K562 (cell line): ENCODE results near the gene NEDD9. TPM values are rescaled to one million over a fixed set of nuclear protein-coding genes. Genes with fewer than 3 reads are reported as not detected.

ENCODE experiments used
- ATAC-seq: fragments of 200-7000 bp; cut with Tn5 transposase; 3 replicates; pipeline ENCODE4 v1.9.1; 2020; ENCODE audit warnings: moderate library complexity
- BruUV-seq: library from RNA; stranded (reverse); fragments of 400-500 nt; replicated peaks from 2 replicates; lab custom pipeline; 2021; lab: Mats Ljungman, UMichigan
- CTCF ChIA-PET: fragments of 300-600 bp; formaldehyde crosslinking; extraction: SDS; loops from one replicate; lab custom pipeline; 2021; ENCODE audit warnings: low intra/inter-chr PET ratio; lab: Yijun Ruan, JAX
- POLR2A ChIA-PET: fragments of 300-600, 350-650 bp; sonication (Branson Sonifier 250); formaldehyde crosslinking; extraction: SDS; loops from one replicate; lab custom pipeline; 2021; ENCODE audit warnings: antibody characterized with exemption, inconsistent platforms; lab: Yijun Ruan, JAX
- DNase-seq, 4 experiments: peaks; one replicate each; pipeline versions ENCODE4 v3.0.0 to v3.0.0-alpha.2; 2011 to 2018; ENCODE audit warnings: low spot score in 3 of 4, mixed read lengths in 3 of 4; ENCODE audit errors: extremely low read depth in 1 of 4
- FAIRE-seq: peaks from 2 replicates; lab custom pipeline; 2011; peaks lifted over from hg19 to GRCh38; lab: Jason Lieb, UNC
- H2AFZ ChIP-seq: 2 replicates; pipeline ENCODE4 v1.6.0; 2011; ENCODE audit warnings: low read depth, low read length, control low read depth, inconsistent platforms
- H3K27ac ChIP-seq: fragments of 200-600 bp; 3 replicates; pipeline ENCODE4 v1.8.0; 2011; ENCODE audit warnings: low read depth, mild to moderate bottlenecking, control low read depth, inconsistent platforms, low read length, moderate library complexity, mixed read lengths; ENCODE audit errors: extremely low read depth
- H3K27me3 ChIP-seq, 2 experiments: fragments of 300-600 bp in 1 of 2; 2 replicates in 1 of 2; 3 replicates in 1 of 2; pipeline versions ENCODE4 v1.6.0 to v1.8.0; 2011; ENCODE audit warnings: inconsistent platforms in 2 of 2, low read length in 2 of 2, mild to moderate bottlenecking in 1 of 2, mixed read lengths in 1 of 2, moderate library complexity in 1 of 2; ENCODE audit not compliant: control insufficient read depth in 2 of 2, insufficient read depth in 2 of 2
- H3K36me3 ChIP-seq: fragments of 300-600 bp; 3 replicates; pipeline ENCODE4 v1.8.0; 2011; ENCODE audit warnings: mild to moderate bottlenecking, low read length, inconsistent platforms; ENCODE audit not compliant: control insufficient read depth, insufficient read depth
- H3K4me1 ChIP-seq, 2 experiments: fragments of 200-600 bp in 1 of 2; replicated peaks in 1 of 2; 2 replicates in 1 of 2; 3 replicates in 1 of 2; pipeline versions ENCODE4 v1.5.1 to v1.8.0; 2011; ENCODE audit warnings: inconsistent platforms in 2 of 2, low read length in 2 of 2, mild to moderate bottlenecking in 1 of 2, mixed read lengths in 1 of 2, moderate library complexity in 1 of 2; ENCODE audit not compliant: control insufficient read depth in 2 of 2, insufficient read depth in 2 of 2
- H3K4me2 ChIP-seq: 2 replicates; pipeline ENCODE4 v1.6.1; 2011; ENCODE audit warnings: low read length, control low read depth, inconsistent platforms, mixed read lengths; ENCODE audit not compliant: insufficient read depth
- H3K4me3 ChIP-seq: fragments of 200-600 bp; sonication (generic), shearing (Covaris generic); 2 replicates; pipeline ENCODE4 v1.5.1; 2016; ENCODE audit warnings: control low read depth, inconsistent platforms
- H3K79me2 ChIP-seq: fragments of 200-600 bp; 3 replicates; pipeline ENCODE4 v1.8.0; 2011; ENCODE audit warnings: low read length, inconsistent platforms; ENCODE audit not compliant: control insufficient read depth, insufficient read depth
- H3K9ac ChIP-seq, 2 experiments: 2 replicates each; pipeline versions ENCODE4 v1.6.0 to v1.6.1; 2011; ENCODE audit warnings: low read depth in 2 of 2, low read length in 2 of 2, control low read depth in 1 of 2, inconsistent platforms in 1 of 2, mild to moderate bottlenecking in 1 of 2, mixed read lengths in 1 of 2; ENCODE audit not compliant: insufficient read depth in 1 of 2
- H3K9me1 ChIP-seq: one replicate; pipeline ENCODE4 v1.6.0; 2011; ENCODE audit warnings: inconsistent platforms, mild to moderate bottlenecking, low read length, moderate library complexity; ENCODE audit not compliant: control insufficient read depth, insufficient read depth
- H3K9me3 ChIP-seq: replicated peaks from 2 replicates; pipeline ENCODE4 v1.5.1; 2011; ENCODE audit warnings: low read depth, low read length, inconsistent platforms; ENCODE audit not compliant: control insufficient read depth, insufficient read depth
- H4K20me1 ChIP-seq: replicated peaks from 2 replicates; pipeline ENCODE4 v1.6.1; 2011; ENCODE audit warnings: low read length, inconsistent platforms, mixed read lengths; ENCODE audit not compliant: control insufficient read depth, insufficient read depth
- BHLHE40 ChIP-seq: IDR thresholded peaks from 2 replicates; pipeline ENCODE4 v1.6.1; 2011; ENCODE audit warnings: low read length, improper control_type of control experiment
- ESRRA ChIP-seq: fragments of 450-650 bp; IDR thresholded peaks from 2 replicates; pipeline ENCODE4 v1.6.1; 2014; ENCODE audit warnings: low read depth, mild to moderate bottlenecking, moderate library complexity, borderline replicate concordance
- FIP1L1 ChIP-seq: fragments of 200-400 bp; formaldehyde crosslinking; IDR thresholded peaks from 2 replicates; pipeline ENCODE4 v1.6.1; 2018; ENCODE audit warnings: mild to moderate bottlenecking, low read depth, low read length; ENCODE audit not compliant: poor library complexity, severe bottlenecking
- L3MBTL2 ChIP-seq: fragments of 450-650 bp; IDR thresholded peaks from 2 replicates; pipeline ENCODE4 v1.6.1; 2016; ENCODE audit warnings: mild to moderate bottlenecking, moderate library complexity
- PHB ChIP-seq: fragments of 250-450 bp; sonication (Bioruptor Pico); IDR thresholded peaks from 2 replicates; pipeline ENCODE4 v1.5.0; 2021
- PHF20 ChIP-seq: fragments of 450-650 bp; IDR thresholded peaks from 2 replicates; pipeline ENCODE4 v1.6.1; 2018; ENCODE audit not compliant: partially characterized antibody
- RAD21 ChIP-seq, 2 experiments: fragments of 250-450 bp in 1 of 2; fragments of 450-650 bp in 1 of 2; sonication (Bioruptor Pico) in 1 of 2; formaldehyde crosslinking in 1 of 2; IDR thresholded peaks in 1 of 2; conservative IDR thresholded peaks in 1 of 2; 2 replicates each; pipeline versions ENCODE4 v1.4.0 to v1.8.0; 2020 to 2022; ENCODE audit warnings: mild to moderate bottlenecking in 2 of 2, moderate library complexity in 1 of 2
- SNIP1 ChIP-seq: fragments of 450-650 bp; IDR thresholded peaks from 2 replicates; pipeline ENCODE4 v1.7.1; 2017; ENCODE audit warnings: low read depth, mild to moderate bottlenecking
- TBL1XR1 ChIP-seq, 2 experiments: IDR thresholded peaks; 2 replicates each; pipeline ENCODE4 v1.6.1; 2012; ENCODE audit warnings: improper control_type of control experiment in 2 of 2, low read length in 2 of 2, mild to moderate bottlenecking in 1 of 2
- ZNF384 ChIP-seq: IDR thresholded peaks from 2 replicates; pipeline ENCODE4 v1.6.1; 2012; ENCODE audit warnings: low read depth, low read length, improper control_type of control experiment
- ZNF551 ChIP-seq: fragments of 250-450 bp; sonication (Bioruptor Pico); IDR thresholded peaks from 2 replicates; pipeline ENCODE4 v1.5.0; 2021; ENCODE audit warnings: mild to moderate bottlenecking, moderate library complexity
- ZNF586 ChIP-seq: fragments of 450-650 bp; formaldehyde crosslinking; conservative IDR thresholded peaks from 2 replicates; pipeline ENCODE4 v1.4.0; 2020; ENCODE audit warnings: mild to moderate bottlenecking, moderate library complexity
- WGBS: fragments of 100-300 bp; shearing (Covaris generic); methylation state at CpG from one replicate; pipeline ENCODE4 v1.1.6; 2016; ENCODE audit warnings: low coverage, mixed read lengths; ENCODE audit not compliant: insufficient coverage; ENCODE audit errors: missing lambda C conversion rate; 5-methylcytosine and 5-hydroxymethylcytosine counted together
- in situ Hi-C: fragments of 300-500 bp; cut with MboI; formaldehyde crosslinking; loops from 4 replicates; pipeline ENCODE4 v1.15.0; 2018; ENCODE audit warnings: inconsistent platforms, mixed read lengths
- intact Hi-C: fragments of 100-400 bp; cut with micrococcal nuclease; formaldehyde crosslinking; loops from 2 replicates; pipeline ENCODE4 v1.14.2; 2022
- polyA plus RNA-seq, 8 experiments: library from polyadenylated mRNA; depleted of rRNA in 4 of 8; stranded (reverse) in 5 of 8; unstranded in 3 of 8; fragments of >200 nt; fragmentation: Nextera tagmentation in 2 of 8; fragmentation: Illumina TruSeq in 1 of 8; extraction: Ambion mirVana in 2 of 8; extraction: Trizol in 1 of 8; gene quantifications; 2 replicates each; pipeline versions ENCODE4 v1.2.1 to v1.2.3, GENCODE V29; 2011 to 2014; ENCODE audit warnings: inconsistent platforms in 1 of 8, missing spikeins in 1 of 8
- total RNA-seq, 7 experiments: library from RNA; depleted of rRNA in 6 of 7; stranded (reverse); fragments of >200 nt in 6 of 7; fragmentation: Illumina TruSeq in 2 of 7; extraction: Trizol in 2 of 7; gene quantifications; 2 replicates each; pipeline versions ENCODE4 v1.2.1 to v1.2.3, GENCODE V29; 2011 to 2021; ENCODE audit warnings: low replicate concordance in 1 of 7

NEDD9 gene
- total and polyA plus RNA-seq, 9 of the 15 experiments (the other 6 are each of a cell fraction or from before 2014, with no cell fraction given): 0.04 to 0.18 (median 0.15) TPM; not detected in 6

DNA sequence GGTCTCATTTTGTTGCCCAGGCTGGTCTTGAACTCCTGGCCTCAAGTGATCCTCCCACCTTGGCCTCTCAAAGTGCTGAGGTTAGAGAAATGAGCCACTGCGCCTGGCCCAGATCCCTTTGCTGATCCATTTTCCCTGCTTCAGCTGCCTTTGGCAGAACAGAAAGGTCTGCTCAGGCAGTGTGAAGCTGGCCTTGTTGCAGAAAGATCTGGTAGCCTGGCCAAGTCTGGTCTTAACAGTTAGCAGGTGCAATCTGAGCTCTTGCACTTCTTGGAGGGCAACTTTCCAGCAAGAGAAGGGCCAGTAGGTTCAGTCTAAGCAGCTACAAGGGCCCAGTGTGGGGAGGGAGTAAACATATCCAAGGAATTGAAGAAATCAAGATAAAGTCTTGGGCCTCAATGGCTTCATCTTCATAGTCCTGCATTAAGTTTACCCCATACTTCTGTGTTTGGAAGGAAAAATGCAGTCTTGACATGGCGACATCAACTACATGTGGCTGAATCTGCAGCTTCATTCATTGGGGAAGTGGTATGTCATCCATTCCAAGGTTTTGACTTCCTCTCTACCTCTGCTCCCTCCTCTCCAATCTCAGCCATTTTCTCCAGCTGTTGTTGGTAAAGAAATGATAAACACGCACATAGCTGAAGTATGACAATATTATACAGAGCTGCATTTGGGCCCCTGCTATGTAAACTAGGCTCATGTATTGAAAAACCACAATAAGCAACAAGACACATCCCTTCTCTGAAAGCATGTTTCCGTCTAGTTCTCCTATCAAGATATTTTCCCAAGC, 39.0 kb upstream of the NEDD9 start:
- intact Hi-C loops (no loop called here), in situ Hi-C loops (no loop called here)
- H3K9me1 ChIP-seq: no peaks in the 10 kb centered on the region
- no peak overlapping the region for H3K4me3 ChIP-seq
- no TSS peak for BruUV-seq
- FAIRE-seq: no peak
- H3K4me2 ChIP-seq: no peak overlapping the region
- H3K27ac ChIP-seq: no peak overlapping the region
- no peak for ATAC-seq
- CTCF ChIA-PET: no interaction called here
- DNase-seq: no peak
- H3K27me3 ChIP-seq: peaks cover 15 to 27% of the 10 kb centered on the region in 2 experiments
- H3K36me3 ChIP-seq: no peaks in the 10 kb centered on the region
- H3K4me1 ChIP-seq: no peaks in the 10 kb centered on the region
- H2AFZ ChIP-seq: no peak overlapping the region
- H3K79me2 ChIP-seq: no peaks in the 10 kb centered on the region
- WGBS: 0% methylated on average over 4 of the region's 4 CpGs
- H3K9ac ChIP-seq: no peak overlapping the region
- H4K20me1 ChIP-seq: no peaks in the 10 kb centered on the region
- POLR2A ChIA-PET: no interaction called here
- no peaks in the 10 kb centered on the region for H3K9me3 ChIP-seq
- no peak for TF ChIP-seq ZNF384
- TF ChIP-seq FIP1L1: no peak
- no peak for TF ChIP-seq ZNF551 (CRISPR knock-in tag)
- TF ChIP-seq PHB (CRISPR knock-in tag): no peak
- no peak for TF ChIP-seq TBL1XR1 (IDR thresholded peaks at IDR 0.05; ENCODE audit: low read length in 2 of 2)
- no peak for TF ChIP-seq L3MBTL2
- TF ChIP-seq PHF20: no peak
- TF ChIP-seq BHLHE40: no peak
- TF ChIP-seq SNIP1: no peak
- TF ChIP-seq ESRRA: no peak
- TF ChIP-seq RAD21 (CRISPR knock-in tag; conservative IDR thresholded peaks at IDR 0.05 in 1 of 2, IDR thresholded peaks at IDR 0.05 in 1 of 2): no peak
- TF ChIP-seq ZNF586 (CRISPR knock-in tag): no peak
